ENCODE data around the gene ZP3. TPM values are rescaled to one million over a fixed set of nuclear protein-coding genes. Genes with fewer than 3 reads are reported as not detected.
"Not testable (repeated sequence)": the region's sequence is repeated elsewhere in the genome, so short reads cannot be mapped to it uniquely, and the experiment has no call there.

Gene ZP3
- total RNA-seq, 1 donor from 2014 or later, result 3.4 TPM

- H3K4me3 Mint-ChIP-seq (ENCODE audit: unreplicated experiment), result peak overlapping the region; percentile 7
- peaks cover 8% of the 10 kb centered on the region for H3K9me3 Mint-ChIP-seq (ENCODE audit: unreplicated experiment)
- no peaks in the 10 kb centered on the region for H3K36me3 Mint-ChIP-seq (ENCODE audit: unreplicated experiment)
- no peak overlapping the region for H3K27ac Mint-ChIP-seq (ENCODE audit: unreplicated experiment)
- peak; percentile 69 for DNase-seq
- peaks cover 3% of the 10 kb centered on the region for H3K27me3 Mint-ChIP-seq (ENCODE audit: unreplicated experiment)
- H3K4me1 Mint-ChIP-seq (ENCODE audit: low read depth, unreplicated experiment), result peaks cover 13% of the 10 kb centered on the region
- no peak for TF ChIP-seq CTCF (IDR thresholded peaks at IDR 0.05; ENCODE audit: partially characterized antibody, unreplicated experiment)
Measured at GRCh38 chr7:76397409-76398183, 27.2 kb upstream of the ZP3 start.

GRCh38 chr7:76400248-76400647 is 24.5 kb upstream of the ZP3 start:
- H3K4me3 Mint-ChIP-seq (ENCODE audit: unreplicated experiment), result no peak overlapping the region
- H3K9me3 Mint-ChIP-seq (ENCODE audit: unreplicated experiment), result peaks cover 7% of the 10 kb centered on the region
- no peak for TF ChIP-seq CTCF (IDR thresholded peaks at IDR 0.05; ENCODE audit: partially characterized antibody, unreplicated experiment)
- no peak overlapping the region for H3K27ac Mint-ChIP-seq (ENCODE audit: unreplicated experiment)
- no peak for DNase-seq
- H3K27me3 Mint-ChIP-seq (ENCODE audit: unreplicated experiment), result peaks cover 3% of the 10 kb centered on the region
- no peaks in the 10 kb centered on the region for H3K36me3 Mint-ChIP-seq (ENCODE audit: unreplicated experiment)
- peaks cover 9% of the 10 kb centered on the region for H3K4me1 Mint-ChIP-seq (ENCODE audit: low read depth, unreplicated experiment)

GRCh38 chr7:76403097-76403496 is 21.7 kb upstream of the ZP3 start:
- H3K27me3 Mint-ChIP-seq (ENCODE audit: unreplicated experiment); H3K36me3 Mint-ChIP-seq (ENCODE audit: unreplicated experiment); H3K4me1 Mint-ChIP-seq (ENCODE audit: low read depth, unreplicated experiment); H3K27ac Mint-ChIP-seq (ENCODE audit: unreplicated experiment); H3K9me3 Mint-ChIP-seq (ENCODE audit: unreplicated experiment); DNase-seq; H3K4me3 Mint-ChIP-seq (ENCODE audit: unreplicated experiment): not testable (repeated sequence)

GRCh38 chr7:76403780-76404494 is 20.8 kb upstream of the ZP3 start:
- no peak for TF ChIP-seq CTCF (IDR thresholded peaks at IDR 0.05; ENCODE audit: partially characterized antibody, unreplicated experiment)
- H3K9me3 Mint-ChIP-seq (ENCODE audit: unreplicated experiment), result peaks cover 5% of the 10 kb centered on the region
- H3K4me1 Mint-ChIP-seq (ENCODE audit: low read depth, unreplicated experiment), result peaks cover 6% of the 10 kb centered on the region
- no peak overlapping the region for H3K4me3 Mint-ChIP-seq (ENCODE audit: unreplicated experiment)
- no peaks in the 10 kb centered on the region for H3K36me3 Mint-ChIP-seq (ENCODE audit: unreplicated experiment)
- no peak for DNase-seq
- no peak overlapping the region for H3K27ac Mint-ChIP-seq (ENCODE audit: unreplicated experiment)
- peaks cover 5% of the 10 kb centered on the region for H3K27me3 Mint-ChIP-seq (ENCODE audit: unreplicated experiment)

GRCh38 chr7:76405738-76406137 is 19.0 kb upstream of the ZP3 start:
- DNase-seq, result no peak
- peaks cover 10% of the 10 kb centered on the region for H3K4me1 Mint-ChIP-seq (ENCODE audit: low read depth, unreplicated experiment)
- no peak for TF ChIP-seq CTCF (IDR thresholded peaks at IDR 0.05; ENCODE audit: partially characterized antibody, unreplicated experiment)
- H3K27ac Mint-ChIP-seq (ENCODE audit: unreplicated experiment), result no peak overlapping the region
- H3K4me3 Mint-ChIP-seq (ENCODE audit: unreplicated experiment), result no peak overlapping the region
- H3K36me3 Mint-ChIP-seq (ENCODE audit: unreplicated experiment), result no peaks in the 10 kb centered on the region
- H3K9me3 Mint-ChIP-seq (ENCODE audit: unreplicated experiment), result peaks cover 6% of the 10 kb centered on the region
- H3K27me3 Mint-ChIP-seq (ENCODE audit: unreplicated experiment), result peaks cover 4% of the 10 kb centered on the region
